Measurements from ENCODE around the gene ZDHHC16.

GRCh38 chr10:97459933-97460332 lies 14.0 kb downstream of the ZDHHC16 start:
- TF ChIP-seq CTCF (IDR thresholded peaks at IDR 0.05; ENCODE audit: low read length) (no peak), EZH2phosphoT487 (IDR thresholded peaks at IDR 0.05; ENCODE audit: low read length) (no peak)

Measured in MM.1S (cell line).